HFF-Myc (cell line): ENCODE measurements around the gene NUP210L.

Experiments used
- DNase-seq: peaks from one replicate; pipeline ENCODE4 v3.0.0-alpha.2; 2011; ENCODE audit warnings: low read depth; ENCODE audit errors: extremely low read depth
- H3K4me3 ChIP-seq: replicated peaks from 2 replicates; pipeline ENCODE4 v1.5.1; 2011; ENCODE audit warnings: low read depth, mild to moderate bottlenecking, control low read depth, low read length
- TF ChIP-seq, protein P1 (sequence below): IDR thresholded peaks from 2 replicates; pipeline ENCODE4 v1.5.1; 2012; ENCODE audit warnings: mild to moderate bottlenecking, low read depth, low read length, control low read depth; ENCODE audit errors: missing control alignments

NUP210L gene

DNA sequence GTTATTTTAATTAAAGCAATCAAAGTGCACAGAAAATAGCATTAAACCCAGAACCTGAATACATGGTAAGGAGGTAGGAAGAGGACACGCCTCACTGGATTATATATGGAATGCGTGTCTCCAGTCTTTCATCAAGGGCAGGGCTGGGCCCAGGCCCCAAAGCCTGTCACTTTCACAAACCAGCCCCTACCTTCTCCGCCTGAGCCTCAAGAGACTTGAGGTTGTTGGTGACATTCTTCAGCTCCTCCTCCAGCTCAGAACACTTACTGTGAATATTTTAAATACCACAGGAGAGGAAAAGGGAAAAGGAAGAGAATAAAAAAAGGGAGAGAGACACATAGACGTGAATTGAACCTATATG, 16.3 kb upstream of the NUP210L start:
- TF ChIP-seq, protein P1, sequence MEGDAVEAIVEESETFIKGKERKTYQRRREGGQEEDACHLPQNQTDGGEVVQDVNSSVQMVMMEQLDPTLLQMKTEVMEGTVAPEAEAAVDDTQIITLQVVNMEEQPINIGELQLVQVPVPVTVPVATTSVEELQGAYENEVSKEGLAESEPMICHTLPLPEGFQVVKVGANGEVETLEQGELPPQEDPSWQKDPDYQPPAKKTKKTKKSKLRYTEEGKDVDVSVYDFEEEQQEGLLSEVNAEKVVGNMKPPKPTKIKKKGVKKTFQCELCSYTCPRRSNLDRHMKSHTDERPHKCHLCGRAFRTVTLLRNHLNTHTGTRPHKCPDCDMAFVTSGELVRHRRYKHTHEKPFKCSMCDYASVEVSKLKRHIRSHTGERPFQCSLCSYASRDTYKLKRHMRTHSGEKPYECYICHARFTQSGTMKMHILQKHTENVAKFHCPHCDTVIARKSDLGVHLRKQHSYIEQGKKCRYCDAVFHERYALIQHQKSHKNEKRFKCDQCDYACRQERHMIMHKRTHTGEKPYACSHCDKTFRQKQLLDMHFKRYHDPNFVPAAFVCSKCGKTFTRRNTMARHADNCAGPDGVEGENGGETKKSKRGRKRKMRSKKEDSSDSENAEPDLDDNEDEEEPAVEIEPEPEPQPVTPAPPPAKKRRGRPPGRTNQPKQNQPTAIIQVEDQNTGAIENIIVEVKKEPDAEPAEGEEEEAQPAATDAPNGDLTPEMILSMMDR: no peak
- H3K4me3 ChIP-seq: no peak overlapping the region
- DNase-seq: no peak

DNA sequence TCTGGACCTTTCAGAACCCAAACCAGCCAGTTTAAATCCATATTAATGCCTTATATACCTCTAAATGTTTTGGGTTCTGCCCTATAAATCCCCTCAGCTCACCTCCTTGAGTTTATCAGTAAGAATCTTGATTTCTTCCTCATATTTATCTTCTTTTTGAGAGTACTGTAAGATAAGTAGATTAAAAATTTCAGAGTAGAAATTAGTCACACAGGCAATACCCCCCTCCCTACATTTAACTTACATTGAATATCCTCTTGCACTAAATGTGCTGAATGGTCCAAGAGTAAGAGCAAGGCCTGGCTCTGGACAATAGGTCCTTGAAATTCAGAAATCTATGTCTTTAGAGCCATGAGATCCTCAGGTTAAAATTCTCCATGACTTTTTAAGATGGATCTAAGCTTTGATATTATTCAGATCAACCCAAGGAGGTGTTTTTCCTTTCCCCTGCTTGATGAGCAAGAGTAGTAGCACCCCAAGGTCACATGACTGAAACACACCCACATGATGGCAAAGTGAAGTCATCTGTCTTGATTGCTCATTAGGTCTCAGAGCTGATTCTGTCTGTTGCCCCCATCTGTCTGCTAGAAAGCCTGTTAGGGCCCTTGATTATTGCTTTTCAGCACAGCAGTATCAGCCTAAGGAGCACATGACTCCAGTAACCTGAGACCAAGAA, 15.8 kb upstream of the NUP210L start:
- DNase-seq: no peak
- H3K4me3 ChIP-seq: no peak overlapping the region
- TF ChIP-seq, protein P1: no peak

DNA sequence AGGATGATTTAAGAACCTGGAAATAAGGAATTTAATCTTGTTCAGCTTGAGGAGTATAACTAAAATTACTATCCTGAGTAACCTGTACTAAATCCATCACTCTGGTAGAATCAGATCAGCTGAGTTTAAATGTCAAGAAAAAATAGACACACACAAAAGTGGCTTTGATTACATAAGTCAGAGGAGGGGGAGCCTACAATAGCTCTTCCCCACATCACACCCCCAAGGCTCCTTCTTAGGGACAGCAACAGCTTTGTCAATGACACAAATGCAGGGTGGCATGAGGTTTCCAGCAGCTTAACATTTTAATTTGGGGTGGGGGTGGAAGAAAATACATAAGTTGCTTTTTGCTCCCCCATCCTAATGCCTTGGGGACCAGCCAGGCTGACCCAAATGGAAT, 12.6 kb upstream of the NUP210L start:
- no peak overlapping the region for H3K4me3 ChIP-seq
- TF ChIP-seq, protein P1: no peak
- no peak for DNase-seq

DNA sequence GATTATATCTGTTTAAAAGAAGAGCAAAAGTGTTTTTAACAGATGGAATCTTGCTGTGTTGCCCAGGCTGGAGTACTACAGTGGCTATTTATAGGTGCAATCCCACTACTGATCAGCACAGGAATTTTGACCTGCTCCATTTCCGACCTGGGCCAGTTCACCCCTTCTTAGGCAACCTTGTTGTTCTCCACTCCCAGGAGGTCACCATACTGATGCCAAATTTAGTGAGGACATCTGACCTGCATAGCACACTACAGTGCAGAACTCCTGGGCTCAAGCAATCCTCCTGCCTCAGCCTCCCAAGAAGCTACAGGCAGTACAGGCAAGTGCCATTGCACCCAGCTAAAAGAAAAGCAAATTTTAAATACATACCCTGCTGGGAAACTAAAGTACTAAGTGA, 11.3 kb upstream of the NUP210L start:
- TF ChIP-seq, protein P1: no peak
- DNase-seq: no peak
- no peak overlapping the region for H3K4me3 ChIP-seq

DNA sequence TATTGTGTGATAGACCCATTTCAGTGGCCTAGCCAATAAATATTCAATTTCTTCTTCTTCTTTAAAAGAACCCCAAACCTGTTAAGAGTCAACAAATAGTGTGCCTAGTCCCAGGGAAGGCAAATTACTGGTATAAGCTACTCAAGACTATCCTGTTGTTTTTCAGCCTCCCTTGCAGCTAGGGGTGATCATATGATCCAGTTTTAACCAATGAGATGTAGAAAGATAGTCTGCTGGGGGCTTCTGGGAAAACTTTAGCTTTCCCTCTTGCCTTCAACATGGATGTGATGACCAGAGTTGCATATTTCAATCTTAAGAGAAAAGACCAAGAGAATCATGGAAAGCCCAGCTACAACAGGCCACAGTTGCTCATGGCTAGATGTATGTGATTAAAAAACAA, 4.7 kb upstream of the NUP210L start:
- no peak overlapping the region for H3K4me3 ChIP-seq
- TF ChIP-seq, protein P1: no peak
- DNase-seq: no peak

DNA sequence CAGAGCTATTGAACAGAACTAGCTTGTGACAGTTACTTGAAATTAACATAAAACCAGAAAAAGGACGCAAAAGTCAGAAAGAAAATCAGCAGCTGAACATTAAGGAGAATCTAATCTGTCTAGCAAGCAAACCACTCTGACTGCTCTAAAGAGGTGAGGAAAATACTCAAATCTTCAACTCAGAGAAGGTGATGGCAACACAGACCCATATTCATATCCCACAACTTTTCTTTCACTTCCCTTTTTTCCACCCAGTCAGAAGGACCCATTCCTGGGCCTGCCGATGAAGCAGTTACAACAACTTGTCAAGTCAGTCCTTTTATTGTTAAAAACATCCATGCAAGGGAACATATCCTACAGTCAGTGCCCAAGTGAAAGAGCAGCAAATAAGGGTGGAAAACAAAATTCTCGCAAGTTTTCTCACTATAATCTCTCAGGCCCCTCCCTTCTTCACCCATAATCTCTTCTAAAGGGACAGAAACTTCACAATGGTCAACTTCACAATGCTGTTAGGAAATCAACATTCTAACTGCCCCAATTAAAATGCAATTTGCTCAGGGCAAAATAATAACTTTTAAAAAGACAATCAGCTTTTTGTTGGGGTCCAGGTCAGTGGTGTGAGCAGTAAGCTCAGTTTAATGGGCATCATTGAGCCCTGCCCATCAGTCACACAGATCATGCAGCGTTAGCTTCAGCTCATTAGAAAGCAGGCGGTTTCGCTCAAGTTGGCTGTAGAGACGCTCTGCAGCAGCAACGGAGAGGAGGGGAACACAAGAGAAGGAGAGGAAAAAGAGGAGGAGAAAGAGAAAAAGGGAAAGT, 3.6 kb upstream of the NUP210L start:
- no peak overlapping the region for H3K4me3 ChIP-seq
- TF ChIP-seq, protein P1: no peak
- DNase-seq: no peak
